Right lung (tissue), 5 donors: ENCODE data around the gene PRDM16. TPM values are rescaled to one million over a fixed set of nuclear protein-coding genes. Genes with fewer than 3 reads are reported as not detected.

Source experiments
- DNase-seq, 2 donors: peaks; one replicate each; pipeline ENCODE4 v3.0.0-alpha.2; 2013
- polyA plus RNA-seq, 5 donors: library from polyadenylated mRNA; unstranded; fragments of 120-200 nt; gene quantifications; one replicate each; pipeline versions ENCODE4 v1.2.1 to v1.2.3, GENCODE V29; 2013; ENCODE audit warnings: inconsistent platforms in 1 of 5, low replicate concordance in 1 of 5; ENCODE audit not compliant: insufficient read length in 5 of 5, insufficient read depth in 1 of 5

The PRDM16 gene
- polyA plus RNA-seq, 5 donors = 9.8 to 16.0 (median 11.8) TPM

- no peak for DNase-seq
Observed at GRCh38 chr1:3241236-3241550, 172.2 kb downstream of the PRDM16 start.

GRCh38 chr1:3241673-3242407, 172.8 kb downstream of the PRDM16 start:
- no peak for DNase-seq

- no peak for DNase-seq
Observed at GRCh38 chr1:3242408-3243260, 173.6 kb downstream of the PRDM16 start.

- no peak for DNase-seq
Observed at GRCh38 chr1:3243304-3243703, 174.3 kb downstream of the PRDM16 start.

GRCh38 chr1:3244025-3244926, 175.3 kb downstream of the PRDM16 start:
- no peak for DNase-seq

- no peak for DNase-seq
Observed at GRCh38 chr1:3244927-3245315, 175.9 kb downstream of the PRDM16 start.

- no peak for DNase-seq
Observed at GRCh38 chr1:3245344-3245743, 176.3 kb downstream of the PRDM16 start.

- DNase-seq = no peak
Observed at GRCh38 chr1:3245768-3246167, 176.8 kb downstream of the PRDM16 start.

GRCh38 chr1:3246251-3246650, 177.2 kb downstream of the PRDM16 start:
- no peak for DNase-seq

- no peak for DNase-seq
Observed at GRCh38 chr1:3247521-3248121, 178.6 kb downstream of the PRDM16 start.

GRCh38 chr1:3248155-3249141, 179.4 kb downstream of the PRDM16 start:
- DNase-seq = no peak

- no peak for DNase-seq
Observed at GRCh38 chr1:3249231-3249630, 180.2 kb downstream of the PRDM16 start.

GRCh38 chr1:3249631-3250501, 180.9 kb downstream of the PRDM16 start:
- DNase-seq = no peak

GRCh38 chr1:3250624-3251023, 181.6 kb downstream of the PRDM16 start:
- DNase-seq = no peak

GRCh38 chr1:3251099-3251806, 182.2 kb downstream of the PRDM16 start:
- no peak for DNase-seq

GRCh38 chr1:3251807-3252428, 182.9 kb downstream of the PRDM16 start:
- DNase-seq = no peak

- no peak for DNase-seq
Observed at GRCh38 chr1:3255680-3256079, 186.7 kb downstream of the PRDM16 start.

- no peak for DNase-seq
Observed at GRCh38 chr1:3257788-3258187, 188.8 kb downstream of the PRDM16 start.
